ENCODE measurements around the gene CORO1C. TPM values are rescaled to one million over a fixed set of nuclear protein-coding genes. Genes with fewer than 3 reads are reported as not detected.
A peak's percentile ranks its signal among the peaks of the same experiment; 100 is the strongest.

CORO1C gene
- total RNA-seq, 1 donor from 2014 or later = 391 TPM

DNA sequence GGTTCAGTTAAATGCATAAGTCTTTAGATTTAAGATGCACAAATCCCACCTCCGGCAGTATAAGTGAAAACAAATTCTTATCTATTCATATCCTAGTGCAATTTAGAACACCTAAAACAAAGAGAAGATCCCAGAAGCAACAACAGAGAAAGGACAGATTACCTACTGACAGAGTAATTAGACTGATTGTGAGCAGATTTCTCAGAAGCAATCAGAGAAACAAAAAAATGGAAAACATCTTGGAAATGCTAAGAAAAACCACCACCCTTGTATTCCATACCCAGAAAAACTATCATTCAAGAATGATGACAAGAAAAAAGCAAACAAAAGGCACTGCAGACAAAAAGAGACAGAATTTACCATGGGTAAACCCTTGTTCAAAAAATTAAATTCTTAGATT, 50.0 kb downstream of the CORO1C start:
- Mint-ChIP-seq H3K9me3 (ENCODE audit: unreplicated experiment) (no peaks in the 10 kb centered on the region), H3K27me3 (ENCODE audit: low read depth, unreplicated experiment) (no peaks in the 10 kb centered on the region), H3K27ac (ENCODE audit: unreplicated experiment) (peak overlapping the region; percentile 21), H3K4me1 (ENCODE audit: low read depth, unreplicated experiment) (peaks cover 47% of the 10 kb centered on the region), H3K4me3 (ENCODE audit: unreplicated experiment) (no peak overlapping the region), H3K36me3 (ENCODE audit: low read depth, unreplicated experiment) (peaks cover 7% of the 10 kb centered on the region)
- Histone ChIP-seq H3K79me2 (ENCODE audit: insufficient read depth, low read length) (peaks cover 99% of the 10 kb centered on the region), H3K27ac (ENCODE audit: low read depth, low read length) (no peak overlapping the region), H3K4me3 (ENCODE audit: insufficient read depth, low read depth, low read length) (no peak overlapping the region), H3K9me3 (ENCODE audit: insufficient read depth, low read depth, low read length) (no peaks in the 10 kb centered on the region), H2AFZ (ENCODE audit: low read depth, low read length) (no peak overlapping the region), H4K20me1 (ENCODE audit: insufficient read depth, low read length) (peaks cover 72% of the 10 kb centered on the region), H3K27me3 (ENCODE audit: insufficient read depth, low read length) (no peaks in the 10 kb centered on the region), H3K4me1 (ENCODE audit: insufficient read depth, low read length) (peaks cover 15% of the 10 kb centered on the region), H3K9ac (ENCODE audit: low read length) (no peak overlapping the region), H3K36me3 (ENCODE audit: insufficient read depth, low read length) (peaks cover 26% of the 10 kb centered on the region), H3K4me2 (ENCODE audit: low read length) (no peak overlapping the region)
- DNase-seq (ENCODE audit: low read depth) (no peak), FAIRE-seq (no peak)
- TF ChIP-seq EZH2 (IDR thresholded peaks at IDR 0.05; ENCODE audit: insufficient read depth, low read length) = no peak
- TF ChIP-seq, protein P1, sequence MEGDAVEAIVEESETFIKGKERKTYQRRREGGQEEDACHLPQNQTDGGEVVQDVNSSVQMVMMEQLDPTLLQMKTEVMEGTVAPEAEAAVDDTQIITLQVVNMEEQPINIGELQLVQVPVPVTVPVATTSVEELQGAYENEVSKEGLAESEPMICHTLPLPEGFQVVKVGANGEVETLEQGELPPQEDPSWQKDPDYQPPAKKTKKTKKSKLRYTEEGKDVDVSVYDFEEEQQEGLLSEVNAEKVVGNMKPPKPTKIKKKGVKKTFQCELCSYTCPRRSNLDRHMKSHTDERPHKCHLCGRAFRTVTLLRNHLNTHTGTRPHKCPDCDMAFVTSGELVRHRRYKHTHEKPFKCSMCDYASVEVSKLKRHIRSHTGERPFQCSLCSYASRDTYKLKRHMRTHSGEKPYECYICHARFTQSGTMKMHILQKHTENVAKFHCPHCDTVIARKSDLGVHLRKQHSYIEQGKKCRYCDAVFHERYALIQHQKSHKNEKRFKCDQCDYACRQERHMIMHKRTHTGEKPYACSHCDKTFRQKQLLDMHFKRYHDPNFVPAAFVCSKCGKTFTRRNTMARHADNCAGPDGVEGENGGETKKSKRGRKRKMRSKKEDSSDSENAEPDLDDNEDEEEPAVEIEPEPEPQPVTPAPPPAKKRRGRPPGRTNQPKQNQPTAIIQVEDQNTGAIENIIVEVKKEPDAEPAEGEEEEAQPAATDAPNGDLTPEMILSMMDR (IDR thresholded peaks at IDR 0.05; ENCODE audit: insufficient read depth, low read depth, low read length) = no peak

DNA sequence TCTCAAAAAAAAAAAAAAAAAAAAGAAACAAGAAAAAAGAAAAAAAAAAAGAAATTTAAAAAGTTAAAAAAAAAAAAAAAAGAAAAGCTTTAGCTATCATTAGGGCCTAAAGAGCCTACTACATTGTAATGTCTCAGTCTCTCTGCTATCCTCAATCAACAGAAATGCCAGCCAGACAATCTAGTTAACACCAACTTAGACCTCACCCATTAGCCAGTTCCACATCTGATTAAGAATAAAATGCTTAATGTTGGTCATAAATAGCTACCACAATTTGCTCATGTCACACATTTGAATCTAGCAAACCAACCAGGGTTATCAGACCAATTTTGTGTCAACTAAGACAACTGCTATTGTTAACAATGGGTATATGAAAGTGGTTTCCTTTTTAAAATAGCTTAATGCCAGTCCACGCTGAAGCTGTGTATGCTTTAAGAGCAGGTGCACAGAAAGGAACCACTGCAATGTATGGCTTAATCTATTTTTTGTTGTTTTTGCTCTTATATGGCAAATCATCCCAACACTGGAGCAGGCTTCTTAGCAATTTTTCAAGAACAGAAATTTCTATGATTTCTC, 52.1 kb downstream of the CORO1C start:
- peaks cover 29% of the 10 kb centered on the region for H3K4me1 Mint-ChIP-seq (ENCODE audit: low read depth, unreplicated experiment)
- Histone ChIP-seq H3K4me2 (ENCODE audit: low read length) (no peak overlapping the region), H4K20me1 (ENCODE audit: insufficient read depth, low read length) (peaks cover 70% of the 10 kb centered on the region), H3K4me1 (ENCODE audit: insufficient read depth, low read length) (no peaks in the 10 kb centered on the region), H3K4me3 (ENCODE audit: insufficient read depth, low read depth, low read length) (no peak overlapping the region), H3K9me3 (ENCODE audit: insufficient read depth, low read depth, low read length) (no peaks in the 10 kb centered on the region), H3K36me3 (ENCODE audit: insufficient read depth, low read length) (peaks cover 37% of the 10 kb centered on the region), H3K9ac (ENCODE audit: low read length) (no peak overlapping the region), H2AFZ (ENCODE audit: low read depth, low read length) (no peak overlapping the region), H3K27me3 (ENCODE audit: insufficient read depth, low read length) (no peaks in the 10 kb centered on the region), H3K27ac (ENCODE audit: low read depth, low read length) (no peak overlapping the region), H3K79me2 (ENCODE audit: insufficient read depth, low read length) (peaks cover 97% of the 10 kb centered on the region)
- no peaks in the 10 kb centered on the region for H3K9me3 Mint-ChIP-seq (ENCODE audit: unreplicated experiment)
- H3K27me3 Mint-ChIP-seq (ENCODE audit: low read depth, unreplicated experiment) = no peaks in the 10 kb centered on the region
- peaks cover 11% of the 10 kb centered on the region for H3K36me3 Mint-ChIP-seq (ENCODE audit: low read depth, unreplicated experiment)
- TF ChIP-seq, protein P1 (IDR thresholded peaks at IDR 0.05; ENCODE audit: insufficient read depth, low read depth, low read length) = no peak
- TF ChIP-seq EZH2 (IDR thresholded peaks at IDR 0.05; ENCODE audit: insufficient read depth, low read length) = no peak
- no peak for DNase-seq (ENCODE audit: low read depth)
- no peak overlapping the region for H3K4me3 Mint-ChIP-seq (ENCODE audit: unreplicated experiment)
- no peak overlapping the region for H3K27ac Mint-ChIP-seq (ENCODE audit: unreplicated experiment)
- FAIRE-seq = no peak

DNA sequence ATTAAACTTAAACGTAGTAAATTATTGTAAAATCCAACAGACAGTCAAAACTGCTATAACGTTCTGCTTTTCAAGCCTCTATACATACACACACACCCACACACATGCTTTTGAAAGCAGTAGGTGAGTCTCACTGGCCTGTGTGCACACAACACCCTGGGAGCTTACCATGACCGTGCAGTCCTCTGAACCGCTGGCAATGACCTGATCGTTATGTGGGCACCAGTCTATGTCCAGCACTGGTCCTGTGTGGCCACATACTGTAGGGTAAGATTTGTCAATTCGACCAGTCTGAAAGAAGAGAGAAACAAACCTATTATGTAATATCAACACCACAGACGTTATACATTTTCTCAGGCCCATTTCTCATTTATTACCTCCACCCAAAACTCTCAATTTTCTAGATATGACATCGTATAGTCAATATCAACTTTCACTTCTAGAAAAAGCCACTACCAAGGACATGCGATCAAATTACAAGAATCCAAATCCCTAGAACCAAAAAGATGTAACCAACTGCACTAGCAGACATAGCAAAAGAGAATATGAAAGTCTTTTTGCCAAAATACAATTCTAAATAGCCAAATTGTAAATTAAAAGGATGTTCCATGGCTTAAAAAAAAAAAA, 53.1 kb downstream of the CORO1C start:
- FAIRE-seq = no peak

More for the DNA sequence above, 53.1 kb downstream of the CORO1C start:
- Histone ChIP-seq H3K4me3 (ENCODE audit: insufficient read depth, low read depth, low read length) (no peak overlapping the region), H3K79me2 (ENCODE audit: insufficient read depth, low read length) (peaks cover 95% of the 10 kb centered on the region), H3K9ac (ENCODE audit: low read length) (no peak overlapping the region), H3K9me3 (ENCODE audit: insufficient read depth, low read depth, low read length) (no peaks in the 10 kb centered on the region), H3K4me1 (ENCODE audit: insufficient read depth, low read length) (no peaks in the 10 kb centered on the region), H2AFZ (ENCODE audit: low read depth, low read length) (no peak overlapping the region), H3K36me3 (ENCODE audit: insufficient read depth, low read length) (peaks cover 40% of the 10 kb centered on the region), H3K27me3 (ENCODE audit: insufficient read depth, low read length) (no peaks in the 10 kb centered on the region), H3K27ac (ENCODE audit: low read depth, low read length) (no peak overlapping the region), H4K20me1 (ENCODE audit: insufficient read depth, low read length) (peaks cover 67% of the 10 kb centered on the region), H3K4me2 (ENCODE audit: low read length) (no peak overlapping the region)
- Mint-ChIP-seq H3K4me3 (ENCODE audit: unreplicated experiment) (no peak overlapping the region), H3K27ac (ENCODE audit: unreplicated experiment) (peak overlapping the region; percentile 63), H3K9me3 (ENCODE audit: unreplicated experiment) (no peaks in the 10 kb centered on the region), H3K4me1 (ENCODE audit: low read depth, unreplicated experiment) (peaks cover 22% of the 10 kb centered on the region), H3K36me3 (ENCODE audit: low read depth, unreplicated experiment) (peaks cover 15% of the 10 kb centered on the region), H3K27me3 (ENCODE audit: low read depth, unreplicated experiment) (no peaks in the 10 kb centered on the region)
- no peak for DNase-seq (ENCODE audit: low read depth)
- TF ChIP-seq, protein P1 (IDR thresholded peaks at IDR 0.05; ENCODE audit: insufficient read depth, low read depth, low read length) = no peak
- TF ChIP-seq EZH2 (IDR thresholded peaks at IDR 0.05; ENCODE audit: insufficient read depth, low read length) = no peak

All from astrocyte (in vitro differentiated cells and primary cell).